ENCODE measurements around the gene SERTAD1. TPM values are rescaled to one million over a fixed set of nuclear protein-coding genes. Genes with fewer than 3 reads are reported as not detected.

SERTAD1 gene
- polyA plus RNA-seq, 1 experiment: 21.9 TPM

GRCh38 chr19:40466985-40467734 is 41.4 kb upstream of the SERTAD1 start, which contains the start of gene SPTBN4:
TSS of gene SPTBN4 (plus strand) at chr19:40467001. CDS start at chr19:40472622, 5,621 bp downstream.
- ChIA-PET POLR2A (no interaction called here), CTCF (interaction anchor here (0.8 kb wide), 1 partner anchor 74 kb away, joined by 3 read pairs; no protein-coding TSS in a partner anchor)
- Histone ChIP-seq H3K27me3 (ENCODE audit: control insufficient read depth, insufficient read depth, low read length) (no peaks in the 10 kb centered on the region), H3K36me3 (ENCODE audit: control insufficient read depth, insufficient read depth, low read length) (no peaks in the 10 kb centered on the region), H3K4me3 (ENCODE audit: low read depth, low read length) (peak within 1 kb of the TSS; percentile 36)
- DNase-seq (ENCODE audit: low read depth): no peak
- TF ChIP-seq CTCF (IDR thresholded peaks at IDR 0.05; ENCODE audit: insufficient read depth, low read depth, low read length): no peak

GRCh38 chr19:40466219-40466984 is 40.6 kb upstream of the SERTAD1 start:
- H3K4me3 ChIP-seq (ENCODE audit: low read depth, low read length): peak overlapping the region; percentile 36
- H3K36me3 ChIP-seq (ENCODE audit: control insufficient read depth, insufficient read depth, low read length): no peaks in the 10 kb centered on the region
- H3K27me3 ChIP-seq (ENCODE audit: control insufficient read depth, insufficient read depth, low read length): no peaks in the 10 kb centered on the region
- TF ChIP-seq CTCF (IDR thresholded peaks at IDR 0.05; ENCODE audit: insufficient read depth, low read depth, low read length): no peak
- ChIA-PET CTCF (interaction anchor here (0.7 to 6.2 kb wide), 9 partner anchors 10 to 234 kb away, joined by 3 to 50 read pairs (median 10); partner anchors contain the start of gene LTBP4), POLR2A (interaction anchor here (1.0 to 2.8 kb wide), 2 partner anchors 23 to 46 kb away, joined by 4 to 16 read pairs; no protein-coding TSS in a partner anchor)
- DNase-seq (ENCODE audit: low read depth): no peak

- POLR2A ChIA-PET: interaction anchor here (0.6 to 2.8 kb wide), 3 partner anchors 23 to 898 kb away, joined by 4 to 16 read pairs (median 4); partner anchors contain the start of gene B9D2
These were observed 39.9 kb upstream of the SERTAD1 start, which contains the start of gene BLVRB for GRCh38 chr19:40465557-40466218. TSS of gene BLVRB (minus strand) at chr19:40465745. CDS start at chr19:40465688, 57 bp downstream.

GRCh38 chr19:40465025-40465556 is 39.3 kb upstream of the SERTAD1 start:
- CTCF ChIA-PET: interaction anchor here (0.8 to 6.2 kb wide), 16 partner anchors 11 to 169 kb away, joined by 3 to 50 read pairs (median 6); partner anchors contain the start of genes C19orf47, LTBP4 and PLD3
- TF ChIP-seq CTCF (IDR thresholded peaks at IDR 0.05; ENCODE audit: insufficient read depth, low read depth, low read length): no peak
- no peaks in the 10 kb centered on the region for H3K27me3 ChIP-seq (ENCODE audit: control insufficient read depth, insufficient read depth, low read length)
- H3K4me3 ChIP-seq (ENCODE audit: low read depth, low read length): peak overlapping the region; percentile 64
- POLR2A ChIA-PET: interaction anchor here (2.8 kb wide), 1 partner anchor 22 kb away, joined by 16 read pairs; no protein-coding TSS in a partner anchor
- no peak for DNase-seq (ENCODE audit: low read depth)
- no peaks in the 10 kb centered on the region for H3K36me3 ChIP-seq (ENCODE audit: control insufficient read depth, insufficient read depth, low read length)

More at GRCh38 chr19:40465557-40466218, 39.9 kb upstream of the SERTAD1 start, which contains the start of gene BLVRB:
- Histone ChIP-seq H3K4me3 (ENCODE audit: low read depth, low read length) (peak within 1 kb of the TSS; percentile 64), H3K36me3 (ENCODE audit: control insufficient read depth, insufficient read depth, low read length) (no peaks in the 10 kb centered on the region), H3K27me3 (ENCODE audit: control insufficient read depth, insufficient read depth, low read length) (no peaks in the 10 kb centered on the region)
- CTCF ChIA-PET: interaction anchor here (0.7 to 6.2 kb wide), 13 partner anchors 11 to 234 kb away, joined by 3 to 50 read pairs (median 5); partner anchors contain the start of gene LTBP4
- no peak for TF ChIP-seq CTCF (IDR thresholded peaks at IDR 0.05; ENCODE audit: insufficient read depth, low read depth, low read length)
- DNase-seq (ENCODE audit: low read depth): peak; percentile 97
